HG03432 (cell line): ENCODE measurements around the gene TMEM273.

ENCODE experiments used
- ATAC-seq: cut with Tn5 transposase; IDR thresholded peaks from one replicate; pipeline ENCODE4 v1.9.1; 2021; ENCODE audit warnings: mild to moderate bottlenecking, moderate library complexity; ENCODE audit not compliant: unreplicated experiment

Gene TMEM273

GRCh38 chr10:49177391-49178355, 10.5 kb downstream of the TMEM273 start:
- ATAC-seq: peak; percentile 87

- ATAC-seq: peak; percentile 3
Measured at GRCh38 chr10:49176310-49177268, 11.6 kb downstream of the TMEM273 start.

GRCh38 chr10:49175587-49176309, 12.4 kb downstream of the TMEM273 start:
- no peak for ATAC-seq

- ATAC-seq: no peak
Measured at GRCh38 chr10:49174926-49175500, 13.2 kb downstream of the TMEM273 start.

GRCh38 chr10:49174261-49174925, 13.8 kb downstream of the TMEM273 start:
- no peak for ATAC-seq

- no peak for ATAC-seq
Measured at GRCh38 chr10:49173853-49174252, 14.3 kb downstream of the TMEM273 start.

- ATAC-seq: no peak
Measured at GRCh38 chr10:49173201-49173772, 14.9 kb downstream of the TMEM273 start.

GRCh38 chr10:49172777-49173132, 15.4 kb downstream of the TMEM273 start:
- ATAC-seq: no peak

- ATAC-seq: peak; percentile 38
Measured at GRCh38 chr10:49172061-49172776, 16.0 kb downstream of the TMEM273 start.

- no peak for ATAC-seq
Measured at GRCh38 chr10:49171326-49172060, 16.7 kb downstream of the TMEM273 start.

- ATAC-seq: no peak
Measured at GRCh38 chr10:49170632-49171325, 17.4 kb downstream of the TMEM273 start.

- ATAC-seq: no peak
Measured at GRCh38 chr10:49169776-49170175, 18.4 kb downstream of the TMEM273 start.

- no peak for ATAC-seq
Measured at GRCh38 chr10:49168831-49169500, 19.2 kb downstream of the TMEM273 start.

- ATAC-seq: no peak
Measured at GRCh38 chr10:49168171-49168540, 20.0 kb downstream of the TMEM273 start.

GRCh38 chr10:49167425-49168170, 20.6 kb downstream of the TMEM273 start:
- no peak for ATAC-seq
